Lung (tissue), 12 donors: ENCODE results near the gene CDK3. TPM values are rescaled to one million over a fixed set of nuclear protein-coding genes. Genes with fewer than 3 reads are reported as not detected.

Experiments used
- ATAC-seq: fragments of 200-7000 bp; cut with Tn5 transposase; one replicate; pipeline ENCODE4 v1.9.1; 2020; ENCODE audit warnings: moderate number of reproducible peaks; ENCODE audit not compliant: insufficient read depth, low FRiP score
- DNase-seq, 3 donors: peaks; one replicate each; pipeline ENCODE4 v3.0.0-alpha.2; 2013 to 2017
- H3K27ac ChIP-seq, 2 donors: one replicate each; pipeline ENCODE4 v1.5.1; 2013; ENCODE audit warnings: mild to moderate bottlenecking in 2 of 2, moderate library complexity in 2 of 2, control low read depth in 1 of 2, inconsistent platforms in 1 of 2, low read depth in 1 of 2, low read length in 1 of 2
- H3K27me3 ChIP-seq, 3 donors: one replicate each; pipeline ENCODE4 v1.5.1; 2013; ENCODE audit warnings: low read length in 2 of 3; ENCODE audit not compliant: control insufficient read depth in 3 of 3, insufficient read depth in 3 of 3
- H3K36me3 ChIP-seq, 4 donors: one replicate each; pipeline ENCODE4 v1.5.1; 2013; ENCODE audit warnings: low read length in 4 of 4, mild to moderate bottlenecking in 1 of 4, moderate library complexity in 1 of 4; ENCODE audit not compliant: control insufficient read depth in 4 of 4, insufficient read depth in 4 of 4
- H3K4me1 ChIP-seq, 5 donors: one replicate each; pipeline ENCODE4 v1.5.1; 2013; ENCODE audit warnings: low read length in 5 of 5, mild to moderate bottlenecking in 2 of 5, moderate library complexity in 1 of 5; ENCODE audit not compliant: control insufficient read depth in 5 of 5, insufficient read depth in 5 of 5
- H3K4me3 ChIP-seq: one replicate; pipeline ENCODE4 v1.5.1; 2013; ENCODE audit warnings: mild to moderate bottlenecking, control low read depth, moderate library complexity
- H3K9ac ChIP-seq, 2 donors: one replicate each; pipeline ENCODE4 v1.5.1; 2013; ENCODE audit warnings: low read length in 2 of 2, control low read depth in 1 of 2; ENCODE audit not compliant: insufficient read depth in 1 of 2
- H3K9me3 ChIP-seq, 4 donors: one replicate each; pipeline ENCODE4 v1.5.1; 2013; ENCODE audit warnings: low read length in 3 of 4, mild to moderate bottlenecking in 1 of 4, moderate library complexity in 1 of 4; ENCODE audit not compliant: control insufficient read depth in 4 of 4, insufficient read depth in 3 of 4
- CTCF ChIP-seq: IDR thresholded peaks from 2 replicates; pipeline ENCODE4 v1.5.1; 2012; ENCODE audit warnings: mild to moderate bottlenecking; ENCODE audit errors: control extremely low read depth, extremely low read depth
- WGBS, 2 donors: extraction: QIAGEN DNeasy Blood & Tissue Kit; methylation state at CpG; one replicate each; pipeline ENCODE4 v1.1.7; 2013; 5-methylcytosine and 5-hydroxymethylcytosine counted together
- polyA plus RNA-seq, 2 donors: library from polyadenylated mRNA; stranded (reverse); fragments of 200-250 nt; gene quantifications; one replicate each; pipeline ENCODE4 v1.2.1, GENCODE V29; 2013
- total RNA-seq, 2 donors: library from RNA; depleted of rRNA in 1 of 2; stranded (reverse); fragments of >200 nt in 1 of 2; gene quantifications; one replicate each; pipeline ENCODE4 v1.2.1, GENCODE V29; 2014 to 2021
- donor health status: control.
- donor health status: control.
- donor health status: Bipolar disorder and iron deficiency.
- donor health status: healthy.
- donor health status: DM: yes; HTN: yes; CAD: no.

Gene CDK3
- total and polyA plus RNA-seq, 4 donors = 7.3 to 15.7 (median 7.8) TPM

GRCh38 chr17:76000016-76000754 is 470 bp upstream of the CDK3 start:
- WGBS, 2 donors = 74 to 80% methylated on average over 31 of the region's 31 CpGs
- DNase-seq = peak; percentile 23 to 49 (median 24)
- Histone ChIP-seq H3K9ac (no peak overlapping the region), H3K27ac (no peak overlapping the region), H3K27me3 (no peaks in the 10 kb centered on the region), H3K4me3 (no peak overlapping the region), H3K4me1 (peaks cover 0 to 6% (median 3%) of the 10 kb centered on the region in 5 donors), H3K9me3 (no peaks in the 10 kb centered on the region), H3K36me3 (peaks cover 0 to 20% (median 3%) of the 10 kb centered on the region in 4 donors)
- ATAC-seq = no peak
- peak; percentile 7 for TF ChIP-seq CTCF

- ATAC-seq (no peak), DNase-seq (no peak)
- H3K27ac ChIP-seq = no peak overlapping the region
- H3K36me3 ChIP-seq = peaks cover 0 to 20% (median 1%) of the 10 kb centered on the region in 4 donors
- no peaks in the 10 kb centered on the region for H3K9me3 ChIP-seq
- TF ChIP-seq CTCF = no peak
- peaks cover 0 to 3% (median 0%) of the 10 kb centered on the region in 5 donors for H3K4me1 ChIP-seq
- H3K4me3 ChIP-seq = no peak overlapping the region
- no peak overlapping the region for H3K9ac ChIP-seq
- no peaks in the 10 kb centered on the region for H3K27me3 ChIP-seq
- 97 to 98% methylated on average over 12 of the region's 12 CpGs for WGBS, 2 donors
Measured at GRCh38 chr17:76002100-76002499, 1.4 kb downstream of the CDK3 start.

- Histone ChIP-seq H3K27me3 (no peaks in the 10 kb centered on the region), H3K4me3 (no peak overlapping the region), H3K9me3 (no peaks in the 10 kb centered on the region), H3K9ac (no peak overlapping the region), H3K36me3 (peaks cover 0 to 20% (median 1%) of the 10 kb centered on the region in 4 donors), H3K4me1 (peaks cover 0 to 3% (median 0%) of the 10 kb centered on the region in 5 donors), H3K27ac (no peak overlapping the region)
- WGBS, 2 donors = 77 to 81% methylated on average over 6 of the region's 6 CpGs
- DNase-seq (no peak), ATAC-seq (no peak)
- TF ChIP-seq CTCF = no peak
Measured at GRCh38 chr17:76003915-76004314, 3.3 kb downstream of the CDK3 start.
